Measurements from ENCODE around the gene KLHDC7B. TPM values are rescaled to one million over a fixed set of nuclear protein-coding genes. Genes with fewer than 3 reads are reported as not detected.

Gene KLHDC7B
- total and polyA plus RNA-seq, 2 experiments from 2014 or later: 0.75 to 1.7 TPM

GRCh38 chr22:50564289-50564688 lies 18.6 kb downstream of the KLHDC7B start:
- Histone ChIP-seq H3K9me3 (ENCODE audit: low read depth) (no peaks in the 10 kb centered on the region), H3K27me3 (no peaks in the 10 kb centered on the region), H3K27ac (no peak overlapping the region), H3K4me3 (no peak overlapping the region), H3K9me2 (replicated peaks; ENCODE audit: insufficient read depth) (no peaks in the 10 kb centered on the region), H3K79me2 (no peaks in the 10 kb centered on the region), H4K20me1 (ENCODE audit: insufficient read depth, poor library complexity, severe bottlenecking) (no peaks in the 10 kb centered on the region), H2AFZ (no peak overlapping the region), H3K36me3 (replicated peaks; ENCODE audit: insufficient read depth, low read depth) (no peaks in the 10 kb centered on the region), H3K4me2 (peak overlapping the region; percentile 89), H3K4me1 (ENCODE audit: insufficient read depth) (peaks cover 12% of the 10 kb centered on the region)
- DNase-seq (ENCODE audit: low spot score): no peak
- TF ChIP-seq CTCF (IDR thresholded peaks at IDR 0.05; ENCODE audit: poor library complexity) (no peak), EZH2 (IDR thresholded peaks at IDR 0.05; ENCODE audit: borderline replicate concordance) (no peak), EZH2phosphoT487 (IDR thresholded peaks at IDR 0.05; ENCODE audit: low read depth, severe bottlenecking, unreplicated experiment) (no peak)
- WGBS (ENCODE audit: low lambda C conversion rate, missing lambda C conversion rate): 95% methylated on average over 11 of the region's 11 CpGs

GRCh38 chr22:50567721-50568252 lies 22.1 kb downstream of the KLHDC7B start:
- H4K20me1 ChIP-seq (ENCODE audit: insufficient read depth, poor library complexity, severe bottlenecking): no peaks in the 10 kb centered on the region
- no peaks in the 10 kb centered on the region for H3K79me2 ChIP-seq
- H3K36me3 ChIP-seq (replicated peaks; ENCODE audit: insufficient read depth, low read depth): no peaks in the 10 kb centered on the region
- no peak overlapping the region for H2AFZ ChIP-seq
- H3K4me3 ChIP-seq: no peak overlapping the region
- H3K27me3 ChIP-seq: no peaks in the 10 kb centered on the region
- no peak for DNase-seq (ENCODE audit: low spot score)
- WGBS (ENCODE audit: low lambda C conversion rate, missing lambda C conversion rate): 97% methylated on average over 7 of the region's 7 CpGs
- no peaks in the 10 kb centered on the region for H3K9me3 ChIP-seq (ENCODE audit: low read depth)
- no peak overlapping the region for H3K4me2 ChIP-seq
- no peak overlapping the region for H3K27ac ChIP-seq
- H3K9me2 ChIP-seq (replicated peaks; ENCODE audit: insufficient read depth): no peaks in the 10 kb centered on the region
- H3K4me1 ChIP-seq (ENCODE audit: insufficient read depth): peaks cover 12% of the 10 kb centered on the region
- TF ChIP-seq EZH2phosphoT487 (IDR thresholded peaks at IDR 0.05; ENCODE audit: low read depth, severe bottlenecking, unreplicated experiment) (no peak), EZH2 (IDR thresholded peaks at IDR 0.05; ENCODE audit: borderline replicate concordance) (no peak), CTCF (IDR thresholded peaks at IDR 0.05; ENCODE audit: poor library complexity) (no peak)

- Histone ChIP-seq H3K27ac (no peak overlapping the region), H2AFZ (no peak overlapping the region), H4K20me1 (ENCODE audit: insufficient read depth, poor library complexity, severe bottlenecking) (no peaks in the 10 kb centered on the region), H3K9me2 (replicated peaks; ENCODE audit: insufficient read depth) (no peaks in the 10 kb centered on the region), H3K36me3 (replicated peaks; ENCODE audit: insufficient read depth, low read depth) (no peaks in the 10 kb centered on the region), H3K4me1 (ENCODE audit: insufficient read depth) (peaks cover 8% of the 10 kb centered on the region), H3K79me2 (no peaks in the 10 kb centered on the region), H3K4me2 (no peak overlapping the region), H3K4me3 (no peak overlapping the region), H3K9me3 (ENCODE audit: low read depth) (no peaks in the 10 kb centered on the region), H3K27me3 (no peaks in the 10 kb centered on the region)
- no peak for DNase-seq (ENCODE audit: low spot score)
- WGBS (ENCODE audit: low lambda C conversion rate, missing lambda C conversion rate): 82% methylated on average over 7 of the region's 7 CpGs
- no peak for TF ChIP-seq EZH2 (IDR thresholded peaks at IDR 0.05; ENCODE audit: borderline replicate concordance)
- no peak for TF ChIP-seq EZH2phosphoT487 (IDR thresholded peaks at IDR 0.05; ENCODE audit: low read depth, severe bottlenecking, unreplicated experiment)
- TF ChIP-seq CTCF (IDR thresholded peaks at IDR 0.05; ENCODE audit: poor library complexity): no peak
These were observed 22.9 kb downstream of the KLHDC7B start for GRCh38 chr22:50568626-50569025.

Measured in hepatocyte (in vitro differentiated cells).